ENCODE measurements around the gene KCNC1.

KCNC1 gene

DNA sequence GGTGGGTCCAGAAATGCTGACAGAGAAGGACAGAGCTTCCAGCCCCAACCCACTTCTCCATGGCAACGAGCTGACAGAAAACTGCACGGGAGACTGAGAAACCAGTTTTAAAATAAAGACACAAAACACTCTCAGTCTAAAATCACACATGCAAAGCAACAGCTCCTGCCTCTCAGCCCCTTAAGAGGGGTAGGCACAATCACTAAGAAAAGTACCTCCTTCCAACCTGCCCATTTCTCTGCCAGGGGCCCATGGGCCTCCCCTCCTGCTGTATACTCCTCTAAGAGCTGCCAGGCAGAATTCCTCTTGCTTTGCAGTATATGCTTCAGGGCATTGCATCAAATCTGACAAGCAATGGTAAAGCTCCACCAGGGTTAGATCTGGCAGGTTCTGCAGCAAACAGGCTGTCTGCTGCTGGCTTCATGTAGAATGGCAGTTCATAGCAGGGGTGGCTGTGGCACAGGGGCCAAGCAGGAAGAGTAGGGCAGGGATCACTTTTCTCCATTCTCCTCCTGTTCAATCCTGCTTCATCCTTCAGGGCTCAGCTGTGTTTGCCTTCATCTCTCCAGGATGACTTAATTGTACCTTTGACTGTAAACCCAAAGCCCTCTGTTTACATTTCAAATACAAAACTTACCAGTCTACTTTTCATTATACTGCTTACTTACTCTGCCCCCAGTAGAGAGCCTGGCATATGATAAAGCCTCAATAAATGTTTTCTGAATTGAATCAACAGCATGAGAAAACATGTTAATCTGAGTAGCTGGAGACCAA is 77.7 kb downstream of the KCNC1 start:
- in situ Hi-C loops (cut with HindIII; ENCODE audit: low sequenced_read_pairs), result no loop called here

DNA sequence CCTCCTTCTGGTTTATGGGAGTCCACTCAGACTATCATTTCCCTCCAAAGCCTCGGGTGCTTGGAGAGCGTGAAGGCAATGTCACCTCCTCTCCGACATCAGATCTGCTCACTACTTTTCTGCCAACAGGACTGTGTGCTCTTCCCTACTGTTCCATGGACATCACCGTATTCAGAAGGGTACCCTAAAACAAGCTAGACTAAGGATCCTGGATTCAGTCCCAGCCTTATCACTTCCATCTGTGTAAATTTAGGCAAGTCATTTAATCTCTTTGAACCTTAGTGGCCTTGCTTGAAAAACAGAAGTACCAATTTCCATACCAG is 78.2 kb downstream of the KCNC1 start:
- in situ Hi-C loops (cut with HindIII; ENCODE audit: low sequenced_read_pairs), result no loop called here

DNA sequence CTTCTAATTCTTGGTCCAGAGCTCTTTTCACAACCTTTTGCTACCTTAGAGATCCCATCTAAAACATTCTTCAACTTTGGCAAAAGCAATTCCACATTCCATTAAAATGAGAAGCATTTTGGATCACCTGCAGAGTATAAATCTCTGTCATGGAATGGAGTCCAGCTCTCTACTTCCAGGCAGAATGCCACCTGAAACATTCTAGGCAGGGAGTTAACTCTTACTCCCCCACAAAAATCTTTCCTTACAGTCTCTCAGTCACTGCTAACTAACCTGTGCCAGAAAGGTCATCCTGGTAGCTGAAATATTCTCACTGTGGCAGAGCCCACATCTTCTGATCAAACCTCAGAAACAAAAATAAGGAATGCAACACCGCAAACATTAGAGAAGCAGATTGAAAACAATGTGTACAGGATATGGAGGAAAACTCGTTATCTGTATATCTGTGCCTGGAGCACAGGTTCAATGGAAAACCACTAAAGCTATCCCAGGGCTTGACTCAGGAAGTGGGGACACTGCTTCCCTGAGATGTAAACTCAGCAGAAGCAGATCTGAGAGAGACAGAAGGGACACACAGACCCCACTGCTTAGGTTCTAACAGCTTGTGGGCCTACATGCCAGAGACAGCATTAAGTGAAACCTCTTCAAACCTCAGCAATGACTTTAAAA is 78.9 kb downstream of the KCNC1 start:
- in situ Hi-C loops (cut with HindIII; ENCODE audit: low sequenced_read_pairs), result no loop called here

DNA sequence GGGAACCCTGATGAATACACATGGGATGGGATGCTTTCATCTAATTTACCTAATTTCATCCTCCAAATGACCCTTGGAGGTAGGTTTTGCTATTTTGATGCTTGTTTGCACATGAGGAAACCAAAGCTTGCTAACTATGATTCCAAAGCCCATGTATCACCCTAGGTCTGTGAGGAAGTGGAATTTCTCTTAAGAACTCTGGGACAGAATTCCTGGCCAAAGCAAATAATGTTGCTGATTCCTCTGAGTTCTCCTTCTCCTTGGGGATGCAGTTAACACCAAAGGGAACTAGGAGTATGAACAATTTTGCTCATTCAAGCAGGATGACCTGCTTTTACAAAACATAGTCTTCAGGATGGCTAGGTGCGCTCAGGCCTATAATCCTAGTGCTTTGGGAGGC is 80.0 kb downstream of the KCNC1 start:
- in situ Hi-C loops (cut with HindIII; ENCODE audit: low sequenced_read_pairs), result no loop called here

DNA sequence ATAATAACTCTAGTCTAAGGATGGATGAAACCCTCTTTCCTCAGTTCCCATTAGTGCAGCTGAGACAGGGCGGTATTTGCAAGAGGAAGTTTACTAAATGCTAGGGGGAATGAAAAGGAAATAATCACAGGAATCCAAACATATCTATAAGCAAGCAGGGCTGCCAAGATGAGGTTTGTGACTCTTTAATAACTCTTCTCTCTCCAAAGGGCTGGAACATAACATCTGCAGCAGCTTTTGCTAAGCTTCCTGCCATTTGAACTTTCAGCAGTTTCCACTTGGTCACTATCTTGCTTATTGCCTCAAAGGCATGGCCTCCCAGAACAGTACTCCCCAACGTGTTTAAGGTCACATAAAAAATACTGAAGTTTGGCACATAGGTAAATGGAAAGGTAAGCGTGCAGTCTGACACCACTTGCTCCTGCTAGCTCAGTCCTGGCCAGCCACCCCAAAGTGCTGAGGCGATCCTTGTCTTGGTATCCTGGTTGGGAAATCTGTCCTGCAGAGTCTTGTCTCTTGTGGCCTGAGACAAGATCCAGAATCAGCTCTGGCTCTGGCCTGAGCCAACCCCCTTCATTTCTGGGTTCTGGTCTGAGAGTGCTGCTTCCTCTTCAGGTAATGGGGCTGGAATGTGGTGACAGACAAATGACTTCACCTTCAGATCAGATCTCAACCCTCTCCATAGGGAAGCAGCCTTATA is 81.8 kb downstream of the KCNC1 start:
- in situ Hi-C loops (cut with HindIII; ENCODE audit: low sequenced_read_pairs), result no loop called here

DNA sequence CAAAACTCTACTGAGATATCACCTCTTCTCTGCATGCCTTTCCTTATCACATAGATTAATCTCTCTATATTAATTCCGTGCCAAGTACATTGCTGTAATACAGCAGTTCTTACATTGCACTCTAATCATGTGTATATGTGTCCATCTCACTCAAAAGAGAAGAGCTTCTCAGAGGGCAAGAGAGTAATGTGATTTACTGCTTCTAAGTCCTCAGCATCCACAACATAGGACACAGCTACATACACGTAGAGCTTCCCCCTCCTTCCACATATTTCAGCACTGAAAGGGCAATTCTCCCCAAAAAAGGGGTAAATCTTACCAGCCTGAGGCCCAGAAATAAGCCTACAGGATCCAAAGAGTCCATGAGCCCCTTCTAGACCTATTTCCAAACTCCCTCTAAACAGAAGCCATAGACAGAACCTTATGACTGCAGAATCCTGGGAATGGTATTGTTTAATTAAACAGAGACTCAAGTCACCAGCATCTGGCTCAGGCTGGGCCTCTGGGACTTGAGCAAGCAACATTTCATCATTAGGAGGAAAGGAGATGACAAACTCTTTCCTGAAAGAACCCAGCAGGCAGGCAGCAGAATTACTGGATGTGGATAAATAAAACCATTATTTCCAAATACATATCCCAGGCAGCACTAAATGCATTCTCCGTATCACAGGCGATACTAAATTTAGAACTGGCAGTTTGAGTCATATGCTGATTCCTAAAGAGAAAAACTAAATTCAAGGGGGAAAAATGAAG is 87.2 kb downstream of the KCNC1 start:
- in situ Hi-C loops (cut with HindIII; ENCODE audit: low sequenced_read_pairs), result no loop called here

DNA sequence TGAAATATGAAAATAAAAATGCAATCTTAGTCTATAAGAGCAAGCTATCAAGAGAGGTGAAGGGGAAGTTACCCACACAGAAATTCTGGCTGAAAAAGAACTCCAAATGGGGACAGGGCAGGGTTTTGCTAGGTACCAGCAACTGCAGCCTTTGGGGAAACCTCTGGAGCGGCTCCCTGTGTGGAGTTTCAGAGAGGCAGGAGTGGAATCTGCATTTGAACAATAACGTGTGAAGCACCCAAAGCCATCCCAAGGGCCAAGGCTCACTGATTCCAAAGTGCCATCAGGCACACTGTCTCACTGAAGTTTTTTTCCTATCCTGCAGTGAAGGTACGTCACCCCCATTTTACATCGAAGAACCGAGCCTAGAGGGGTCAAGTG is 87.8 kb downstream of the KCNC1 start:
- in situ Hi-C loops (cut with HindIII; ENCODE audit: low sequenced_read_pairs), result no loop called here

DNA sequence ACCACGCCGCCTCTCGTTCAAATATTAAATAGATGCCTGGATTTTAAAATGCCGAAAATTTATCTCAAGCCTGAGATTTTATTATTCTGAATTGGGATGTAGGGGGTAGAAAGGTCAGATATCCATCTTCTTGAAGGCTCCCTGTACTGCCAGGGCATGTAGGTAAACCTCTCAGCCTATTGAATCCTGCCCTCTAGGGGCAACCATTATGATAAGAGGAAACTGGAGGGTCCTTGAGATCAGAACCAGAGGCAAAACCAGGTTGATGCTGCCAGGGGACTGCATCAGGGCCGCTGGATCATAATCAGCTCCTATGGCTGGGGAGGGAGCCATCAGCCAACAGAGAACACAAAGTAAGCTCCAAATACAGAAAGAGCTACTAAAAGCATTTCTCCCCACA is 92.4 kb downstream of the KCNC1 start:
- in situ Hi-C loops (cut with HindIII; ENCODE audit: low sequenced_read_pairs), result no loop called here

DNA sequence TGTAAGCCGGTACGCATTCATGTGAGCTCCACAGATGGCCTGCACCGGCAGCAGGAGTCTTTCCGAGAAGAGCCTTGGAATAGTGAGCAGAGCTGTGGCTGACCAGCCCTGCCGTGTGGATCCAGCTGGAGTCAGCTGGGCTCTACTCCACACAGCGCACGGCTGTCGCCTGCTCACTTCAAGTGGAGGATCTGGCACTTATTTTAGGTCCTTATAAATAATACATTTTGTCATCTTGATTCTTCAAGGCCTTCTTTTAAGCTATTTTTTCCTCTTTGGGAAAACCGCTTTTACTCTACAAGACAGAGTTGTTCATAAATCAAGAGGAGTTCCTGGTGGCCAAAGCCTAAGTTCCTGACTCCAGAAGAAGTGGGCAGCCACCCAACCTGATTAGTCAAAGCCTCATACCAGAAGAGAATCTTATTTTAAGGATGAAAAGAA is 93.8 kb downstream of the KCNC1 start:
- in situ Hi-C loops (cut with HindIII; ENCODE audit: low sequenced_read_pairs), result no loop called here

DNA sequence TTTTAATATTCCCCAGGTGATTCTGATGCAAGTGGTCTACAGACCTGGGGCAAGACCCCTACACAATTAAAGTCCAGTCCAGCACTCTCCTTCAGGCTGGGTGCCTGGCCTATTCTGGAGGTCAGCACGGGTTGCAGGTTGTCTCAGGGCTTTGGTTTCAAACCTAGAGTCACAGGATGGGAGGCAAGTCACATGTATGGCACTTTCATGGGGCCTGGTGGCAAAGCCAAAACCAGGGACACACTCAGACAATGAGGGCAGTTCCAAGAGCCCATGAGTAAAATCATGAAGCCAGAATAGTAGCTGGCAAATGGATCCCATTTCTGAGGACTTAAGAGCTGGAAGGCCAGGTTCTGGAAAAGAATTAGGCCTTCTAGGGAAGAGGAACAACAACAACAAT is 96.6 kb downstream of the KCNC1 start:
- in situ Hi-C loops (cut with HindIII; ENCODE audit: low sequenced_read_pairs), result no loop called here

DNA sequence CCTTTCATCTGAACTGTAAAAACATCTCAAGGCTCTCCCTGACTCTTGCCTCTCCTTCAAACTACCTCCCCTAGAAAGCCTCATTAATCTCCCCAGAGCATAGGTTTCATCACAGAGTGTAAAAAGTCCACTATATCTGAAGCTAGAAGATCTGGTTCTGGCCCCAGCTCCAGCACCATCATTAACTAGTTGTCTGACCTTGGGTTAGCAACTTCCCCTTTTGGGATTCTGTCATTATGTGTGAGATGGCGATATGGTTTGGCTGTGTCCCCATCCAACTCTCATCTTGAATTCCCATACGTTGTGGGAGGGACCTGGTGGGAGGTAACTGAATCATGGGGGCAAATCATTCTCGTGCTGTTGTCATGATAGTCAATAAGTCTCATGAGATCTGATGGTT is 97.3 kb downstream of the KCNC1 start:
- in situ Hi-C loops (cut with HindIII; ENCODE audit: low sequenced_read_pairs), result no loop called here
